ENCODE measurements around the gene EFL1.

The EFL1 gene

DNA sequence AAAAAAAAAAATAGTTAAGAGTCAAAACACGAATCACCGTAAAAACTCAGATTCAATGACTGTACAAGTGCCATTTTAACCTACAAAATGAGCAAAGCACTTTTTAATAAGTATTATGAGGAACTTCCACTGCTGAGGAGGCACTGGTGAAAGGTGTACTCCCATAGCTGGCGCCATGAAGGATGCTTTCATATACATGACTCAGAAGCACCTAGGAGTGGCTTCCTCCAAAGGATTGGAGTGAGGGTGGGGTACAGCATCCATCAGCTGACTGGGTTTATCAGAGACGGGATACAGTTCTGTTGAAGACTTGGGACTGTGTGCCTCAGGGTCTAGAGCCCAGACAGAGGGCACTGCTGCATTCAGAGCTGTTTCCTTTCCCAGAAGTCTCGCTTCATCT lies 155.9 kb downstream of the EFL1 start:
- H3K4me1 ChIP-seq (ENCODE audit: control insufficient read depth, insufficient read depth, low read length), result no peaks in the 10 kb centered on the region
- H3K9ac ChIP-seq (ENCODE audit: low read depth, low read length), result no peak overlapping the region
- no peaks in the 10 kb centered on the region for H3K36me3 ChIP-seq (ENCODE audit: control insufficient read depth, insufficient read depth, low read length)
- no peak overlapping the region for H3K4me3 ChIP-seq (ENCODE audit: low read depth, low read length)
- H3K9me3 ChIP-seq (ENCODE audit: control insufficient read depth, insufficient read depth, low read length), result no peaks in the 10 kb centered on the region
- H3K27me3 ChIP-seq (ENCODE audit: control insufficient read depth, insufficient read depth, low read length), result no peaks in the 10 kb centered on the region

- no peak overlapping the region for H3K9ac ChIP-seq (ENCODE audit: low read depth, low read length)
These were observed 156.9 kb downstream of the EFL1 start for GRCh38 chr15:82105451-82106215.

GRCh38 chr15:82103468-82103867 lies 159.1 kb downstream of the EFL1 start:
- Histone ChIP-seq H3K9me3 (ENCODE audit: control insufficient read depth, insufficient read depth, low read length) (no peaks in the 10 kb centered on the region), H3K36me3 (ENCODE audit: control insufficient read depth, insufficient read depth, low read length) (no peaks in the 10 kb centered on the region), H3K4me1 (ENCODE audit: control insufficient read depth, insufficient read depth, low read length) (peaks cover 8% of the 10 kb centered on the region), H3K9ac (ENCODE audit: low read depth, low read length) (no peak overlapping the region), H3K4me3 (ENCODE audit: low read depth, low read length) (no peak overlapping the region), H3K27me3 (ENCODE audit: control insufficient read depth, insufficient read depth, low read length) (no peaks in the 10 kb centered on the region)

More at GRCh38 chr15:82105451-82106215, 156.9 kb downstream of the EFL1 start:
- no peak overlapping the region for H3K4me3 ChIP-seq (ENCODE audit: low read depth, low read length)
- H3K27me3 ChIP-seq (ENCODE audit: control insufficient read depth, insufficient read depth, low read length), result no peaks in the 10 kb centered on the region
- H3K36me3 ChIP-seq (ENCODE audit: control insufficient read depth, insufficient read depth, low read length), result no peaks in the 10 kb centered on the region
- H3K4me1 ChIP-seq (ENCODE audit: control insufficient read depth, insufficient read depth, low read length), result peaks cover 3% of the 10 kb centered on the region
- no peaks in the 10 kb centered on the region for H3K9me3 ChIP-seq (ENCODE audit: control insufficient read depth, insufficient read depth, low read length)

DNA sequence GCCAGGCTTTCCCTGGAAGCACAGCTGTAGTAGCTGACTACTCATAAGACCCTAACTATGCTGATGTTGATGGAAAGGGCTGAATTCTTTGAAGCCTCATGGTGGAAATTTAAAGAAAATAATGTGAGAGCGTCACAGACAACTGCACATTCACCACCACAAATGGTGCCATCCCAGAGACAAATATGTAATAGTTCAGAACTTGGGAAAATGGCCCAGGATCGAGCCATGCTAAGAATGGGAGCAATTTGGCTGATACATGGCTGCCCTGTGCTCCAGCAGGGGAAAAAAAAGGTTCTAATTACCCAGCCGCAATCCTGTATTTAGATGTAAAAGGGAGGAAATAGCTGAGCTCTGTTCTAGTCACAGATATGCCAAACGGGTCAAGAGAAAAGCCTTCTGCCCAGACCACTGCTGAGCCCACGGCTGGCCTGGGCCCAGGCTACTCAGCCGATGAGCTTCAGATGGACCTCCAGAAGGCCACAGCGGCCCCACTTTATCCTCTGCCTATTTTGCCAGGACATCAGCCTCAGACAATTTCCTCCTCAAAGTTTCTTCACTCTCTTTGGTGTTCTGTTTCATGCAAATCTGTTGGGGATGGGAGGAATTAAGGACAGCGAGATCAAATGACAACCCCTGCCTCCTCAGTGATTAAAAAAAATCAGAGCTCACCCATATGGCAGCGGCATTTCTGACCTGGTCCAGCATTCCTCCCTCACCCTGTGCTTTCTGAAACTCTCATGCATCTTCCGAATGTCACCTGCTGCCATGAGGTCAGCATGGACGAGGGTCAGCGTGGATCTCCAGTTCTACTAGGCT lies 162.2 kb downstream of the EFL1 start:
- H3K9ac ChIP-seq (ENCODE audit: low read depth, low read length), result no peak overlapping the region
- H3K36me3 ChIP-seq (ENCODE audit: control insufficient read depth, insufficient read depth, low read length), result no peaks in the 10 kb centered on the region
- peaks cover 8% of the 10 kb centered on the region for H3K4me1 ChIP-seq (ENCODE audit: control insufficient read depth, insufficient read depth, low read length)
- no peaks in the 10 kb centered on the region for H3K27me3 ChIP-seq (ENCODE audit: control insufficient read depth, insufficient read depth, low read length)
- H3K4me3 ChIP-seq (ENCODE audit: low read depth, low read length), result no peak overlapping the region
- no peaks in the 10 kb centered on the region for H3K9me3 ChIP-seq (ENCODE audit: control insufficient read depth, insufficient read depth, low read length)

GRCh38 chr15:82098674-82099073 lies 163.9 kb downstream of the EFL1 start:
- Histone ChIP-seq H3K27me3 (ENCODE audit: control insufficient read depth, insufficient read depth, low read length) (no peaks in the 10 kb centered on the region), H3K4me3 (ENCODE audit: low read depth, low read length) (no peak overlapping the region), H3K9me3 (ENCODE audit: control insufficient read depth, insufficient read depth, low read length) (no peaks in the 10 kb centered on the region), H3K36me3 (ENCODE audit: control insufficient read depth, insufficient read depth, low read length) (no peaks in the 10 kb centered on the region), H3K4me1 (ENCODE audit: control insufficient read depth, insufficient read depth, low read length) (peaks cover 8% of the 10 kb centered on the region), H3K9ac (ENCODE audit: low read depth, low read length) (no peak overlapping the region)

DNA sequence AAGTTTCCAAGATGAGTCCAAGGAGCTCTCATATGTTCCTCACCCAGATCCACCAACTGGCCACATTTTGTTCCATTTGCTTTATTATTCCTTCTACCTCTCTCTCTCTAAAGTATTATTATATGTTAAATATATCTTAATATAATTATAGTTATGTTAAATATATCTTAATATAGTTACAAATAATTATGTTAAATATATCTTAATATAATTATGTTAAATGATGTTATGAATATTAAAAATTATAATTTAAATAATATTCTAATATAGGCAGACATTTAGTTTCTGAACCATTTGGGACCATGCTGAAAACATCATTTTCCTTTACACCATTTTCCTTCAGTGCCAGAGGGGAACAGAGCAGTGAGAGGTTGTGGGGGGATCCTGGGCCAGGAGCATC lies 166.7 kb downstream of the EFL1 start:
- Histone ChIP-seq H3K9ac (ENCODE audit: low read depth, low read length) (no peak overlapping the region), H3K27me3 (ENCODE audit: control insufficient read depth, insufficient read depth, low read length) (no peaks in the 10 kb centered on the region), H3K9me3 (ENCODE audit: control insufficient read depth, insufficient read depth, low read length) (no peaks in the 10 kb centered on the region), H3K36me3 (ENCODE audit: control insufficient read depth, insufficient read depth, low read length) (no peaks in the 10 kb centered on the region), H3K4me1 (ENCODE audit: control insufficient read depth, insufficient read depth, low read length) (peaks cover 10% of the 10 kb centered on the region), H3K4me3 (ENCODE audit: low read depth, low read length) (no peak overlapping the region)

DNA sequence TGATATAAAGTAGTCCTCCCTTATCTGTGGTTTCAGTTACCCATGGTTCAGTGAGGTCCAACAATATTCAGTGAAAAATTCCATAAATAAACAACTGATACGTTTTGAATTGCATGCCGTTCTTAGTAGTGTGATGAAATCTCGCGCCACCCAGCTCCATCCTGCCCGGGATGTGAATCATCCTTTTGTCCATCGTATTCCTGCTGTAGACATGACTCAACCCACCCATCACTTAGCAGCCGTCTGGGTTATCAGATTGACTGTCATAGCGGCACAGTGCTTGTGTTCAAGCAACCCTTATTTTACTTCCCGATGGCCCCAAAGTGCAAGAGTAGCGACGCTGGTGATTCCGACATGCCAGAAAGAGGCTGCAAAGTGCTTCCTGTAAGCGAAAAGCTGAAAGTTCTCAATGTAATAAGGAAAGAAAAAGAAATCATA lies 168.7 kb downstream of the EFL1 start:
- H3K27me3 ChIP-seq (ENCODE audit: control insufficient read depth, insufficient read depth, low read length), result no peaks in the 10 kb centered on the region
- no peak overlapping the region for H3K4me3 ChIP-seq (ENCODE audit: low read depth, low read length)
- no peak overlapping the region for H3K9ac ChIP-seq (ENCODE audit: low read depth, low read length)
- no peaks in the 10 kb centered on the region for H3K36me3 ChIP-seq (ENCODE audit: control insufficient read depth, insufficient read depth, low read length)
- no peaks in the 10 kb centered on the region for H3K9me3 ChIP-seq (ENCODE audit: control insufficient read depth, insufficient read depth, low read length)
- peaks cover 4% of the 10 kb centered on the region for H3K4me1 ChIP-seq (ENCODE audit: control insufficient read depth, insufficient read depth, low read length)

DNA sequence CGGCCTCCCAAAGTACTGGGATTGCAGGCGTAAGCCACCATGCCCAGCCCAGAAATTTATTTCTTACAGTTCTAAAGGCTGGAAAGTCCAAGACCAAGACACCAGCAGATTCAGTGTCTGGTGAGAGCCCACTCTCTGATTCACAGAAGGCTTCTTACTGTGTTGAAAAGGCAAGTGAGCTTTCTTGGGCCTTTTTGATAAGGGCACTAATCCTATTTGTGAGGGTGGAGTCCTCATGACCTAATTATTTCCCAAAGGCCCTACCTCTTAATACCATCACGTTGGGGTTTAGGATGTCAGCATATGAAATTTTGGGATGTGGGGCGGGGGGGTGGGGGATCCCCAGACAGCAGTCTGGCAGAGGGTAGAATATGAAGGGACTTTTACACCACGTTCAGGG lies 169.2 kb downstream of the EFL1 start:
- Histone ChIP-seq H3K4me3 (ENCODE audit: low read depth, low read length) (no peak overlapping the region), H3K9ac (ENCODE audit: low read depth, low read length) (no peak overlapping the region), H3K36me3 (ENCODE audit: control insufficient read depth, insufficient read depth, low read length) (no peaks in the 10 kb centered on the region), H3K9me3 (ENCODE audit: control insufficient read depth, insufficient read depth, low read length) (no peaks in the 10 kb centered on the region), H3K4me1 (ENCODE audit: control insufficient read depth, insufficient read depth, low read length) (peaks cover 8% of the 10 kb centered on the region), H3K27me3 (ENCODE audit: control insufficient read depth, insufficient read depth, low read length) (no peaks in the 10 kb centered on the region)

- Histone ChIP-seq H3K9ac (ENCODE audit: low read depth, low read length) (no peak overlapping the region), H3K36me3 (ENCODE audit: control insufficient read depth, insufficient read depth, low read length) (no peaks in the 10 kb centered on the region), H3K4me1 (ENCODE audit: control insufficient read depth, insufficient read depth, low read length) (peaks cover 9% of the 10 kb centered on the region), H3K9me3 (ENCODE audit: control insufficient read depth, insufficient read depth, low read length) (no peaks in the 10 kb centered on the region), H3K27me3 (ENCODE audit: control insufficient read depth, insufficient read depth, low read length) (no peaks in the 10 kb centered on the region), H3K4me3 (ENCODE audit: low read depth, low read length) (no peak overlapping the region)
These were observed 170.8 kb downstream of the EFL1 start for GRCh38 chr15:82091636-82092140.

DNA sequence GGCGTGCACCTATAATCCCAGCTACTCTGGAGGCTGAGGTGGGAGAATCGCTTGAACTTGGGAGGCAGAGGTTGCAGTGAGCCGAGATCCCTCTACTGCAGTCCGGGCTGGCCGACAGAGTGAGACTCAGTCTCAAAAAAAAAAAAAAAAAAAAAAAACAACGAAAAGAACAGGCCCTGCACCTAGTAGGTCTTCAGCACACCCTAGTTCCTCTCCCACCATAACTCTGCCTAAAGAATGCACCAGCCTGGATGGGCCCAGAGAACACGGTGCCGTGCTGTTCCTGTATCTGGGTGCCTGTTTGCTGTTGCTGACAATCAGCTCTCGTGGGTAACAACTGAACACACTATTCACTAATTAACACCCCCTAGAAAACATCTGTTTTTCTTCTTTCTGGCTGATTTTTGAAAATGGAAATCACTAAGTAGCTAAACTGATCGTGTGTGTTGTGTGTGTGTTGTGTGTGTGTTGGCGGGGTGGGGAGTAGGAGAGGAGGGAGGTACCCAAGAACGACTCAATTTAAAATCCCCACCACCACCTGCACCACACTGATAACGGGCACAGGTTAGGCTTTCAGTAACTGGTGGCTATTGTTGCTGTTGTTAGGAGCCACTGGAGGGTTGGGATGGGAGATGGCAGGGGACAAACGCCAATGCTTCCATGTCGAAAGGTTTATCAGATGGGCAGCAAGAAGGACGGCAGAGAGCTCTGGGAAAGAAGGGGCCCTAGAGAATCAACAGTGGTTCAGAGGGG lies 176.1 kb downstream of the EFL1 start:
- peaks cover 11% of the 10 kb centered on the region for H3K4me1 ChIP-seq (ENCODE audit: control insufficient read depth, insufficient read depth, low read length)
- H3K36me3 ChIP-seq (ENCODE audit: control insufficient read depth, insufficient read depth, low read length), result no peaks in the 10 kb centered on the region
- H3K9ac ChIP-seq (ENCODE audit: low read depth, low read length), result no peak overlapping the region
- no peaks in the 10 kb centered on the region for H3K9me3 ChIP-seq (ENCODE audit: control insufficient read depth, insufficient read depth, low read length)
- H3K27me3 ChIP-seq (ENCODE audit: control insufficient read depth, insufficient read depth, low read length), result no peaks in the 10 kb centered on the region
- no peak overlapping the region for H3K4me3 ChIP-seq (ENCODE audit: low read depth, low read length)

- Histone ChIP-seq H3K4me3 (ENCODE audit: low read depth, low read length) (no peak overlapping the region), H3K4me1 (ENCODE audit: control insufficient read depth, insufficient read depth, low read length) (peaks cover 2% of the 10 kb centered on the region), H3K36me3 (ENCODE audit: control insufficient read depth, insufficient read depth, low read length) (no peaks in the 10 kb centered on the region), H3K9me3 (ENCODE audit: control insufficient read depth, insufficient read depth, low read length) (no peaks in the 10 kb centered on the region), H3K9ac (ENCODE audit: low read depth, low read length) (no peak overlapping the region), H3K27me3 (ENCODE audit: control insufficient read depth, insufficient read depth, low read length) (no peaks in the 10 kb centered on the region)
These were observed 180.4 kb downstream of the EFL1 start for GRCh38 chr15:82081914-82082762.

Measured in iPS-15b (cell line).